IMR-90 (cell line): ENCODE measurements around the gene AHCYL2. TPM values are rescaled to one million over a fixed set of nuclear protein-coding genes. Genes with fewer than 3 reads are reported as not detected.

Source experiments
- ATAC-seq: fragments of 200-7000 bp; cut with Tn5 transposase; 2 replicates; pipeline ENCODE4 v1.9.1; 2020; ENCODE audit warnings: low read depth, mild to moderate bottlenecking, moderate library complexity
- BruUV-seq: library from RNA; stranded (reverse); fragments of 400-500 nt; replicated peaks from 2 replicates; lab custom pipeline; 2021; lab: Mats Ljungman, UMichigan
- CTCF ChIA-PET: fragments of 300-600 bp; formaldehyde crosslinking; extraction: SDS; loops from one replicate; lab custom pipeline; 2021; ENCODE audit warnings: antibody characterized with exemption; lab: Yijun Ruan, JAX
- POLR2A ChIA-PET: fragments of 300-600 bp; sonication (Branson Sonifier 250); formaldehyde crosslinking; loops from one replicate; lab custom pipeline; 2022; ENCODE audit warnings: antibody characterized with exemption; ENCODE audit not compliant: unreplicated experiment; lab: Charles Lee
- DNase-seq: peaks from one replicate; pipeline ENCODE4 v3.0.0; 2013
- H2AFZ ChIP-seq: replicated peaks from 2 replicates; pipeline ENCODE3; 2013; ENCODE audit warnings: low read length, mild to moderate bottlenecking; ENCODE audit not compliant: poor library complexity
- H2AK5ac ChIP-seq: 2 replicates; pipeline ENCODE4 v1.6.1; 2013; ENCODE audit warnings: low read depth, low read length, inconsistent platforms
- H2AK9ac ChIP-seq: replicated peaks from 2 replicates; pipeline ENCODE3; 2013; ENCODE audit warnings: mild to moderate bottlenecking, low read depth, low read length, moderate library complexity; ENCODE audit not compliant: poor library complexity
- H2BK120ac ChIP-seq: 2 replicates; pipeline ENCODE4 v1.6.1; 2013; ENCODE audit warnings: low read depth, low read length, inconsistent platforms
- H2BK15ac ChIP-seq: 3 replicates; pipeline ENCODE4 v1.6.1; 2013; ENCODE audit warnings: low read depth, low read length, inconsistent platforms
- H2BK20ac ChIP-seq: 2 replicates; pipeline ENCODE4 v1.6.1; 2013; ENCODE audit warnings: low read depth, mild to moderate bottlenecking, inconsistent platforms, low read length, moderate library complexity
- H2BK5ac ChIP-seq: 2 replicates; pipeline ENCODE4 v1.6.1; 2013; ENCODE audit warnings: mild to moderate bottlenecking, low read depth, low read length, inconsistent platforms; ENCODE audit not compliant: poor library complexity, severe bottlenecking
- H3K14ac ChIP-seq: replicated peaks from 2 replicates; pipeline ENCODE4 v1.6.1; 2013; ENCODE audit warnings: low read depth, low read length, inconsistent platforms
- H3K18ac ChIP-seq: 2 replicates; pipeline ENCODE4 v1.6.1; 2013; ENCODE audit warnings: low read depth, low read length, control low read depth
- H3K23ac ChIP-seq: 2 replicates; pipeline ENCODE4 v1.6.1; 2013; ENCODE audit warnings: low read depth, low read length, inconsistent platforms
- H3K27ac ChIP-seq: 2 replicates; pipeline ENCODE4 v1.5.1; 2013; ENCODE audit warnings: mild to moderate bottlenecking, control low read depth, low read length; ENCODE audit not compliant: insufficient read depth
- H3K27me3 ChIP-seq: 2 replicates; pipeline ENCODE4 v1.6.1; 2013; ENCODE audit warnings: low read length; ENCODE audit not compliant: control insufficient read depth, insufficient read depth
- H3K36me3 ChIP-seq: 2 replicates; pipeline ENCODE4 v1.6.1; 2013; ENCODE audit warnings: low read length, mixed read lengths; ENCODE audit not compliant: control insufficient read depth, insufficient read depth
- H3K4ac ChIP-seq: 2 replicates; pipeline ENCODE4 v1.6.1; 2013; ENCODE audit warnings: low read depth, low read length, inconsistent platforms
- H3K4me1 ChIP-seq: 2 replicates; pipeline ENCODE4 v1.6.1; 2013; ENCODE audit warnings: low read length, mixed read lengths; ENCODE audit not compliant: control insufficient read depth, insufficient read depth
- H3K4me2 ChIP-seq: 2 replicates; pipeline ENCODE4 v1.6.1; 2013; ENCODE audit warnings: low read depth, mild to moderate bottlenecking, control low read depth, low read length, moderate library complexity
- H3K4me3 ChIP-seq: 2 replicates; pipeline ENCODE4 v1.5.1; 2013; ENCODE audit warnings: low read depth, mild to moderate bottlenecking, control low read depth, low read length, moderate library complexity; ENCODE audit not compliant: insufficient read depth
- H3K56ac ChIP-seq: 2 replicates; pipeline ENCODE4 v1.6.1; 2013; ENCODE audit warnings: low read length, inconsistent platforms; ENCODE audit not compliant: insufficient read depth; ENCODE audit errors: extremely low read depth
- H3K79me1 ChIP-seq, 2 experiments: 2 replicates each; pipeline ENCODE4 v1.6.1; 2013; ENCODE audit warnings: low read length in 2 of 2, inconsistent platforms in 1 of 2, low read depth in 1 of 2
- H3K9ac ChIP-seq: 2 replicates; pipeline ENCODE4 v1.6.1; 2013; ENCODE audit warnings: low read depth, low read length, control low read depth
- H3K9me1 ChIP-seq: 2 replicates; pipeline ENCODE4 v1.6.1; 2013; ENCODE audit warnings: low read length, inconsistent platforms; ENCODE audit not compliant: insufficient read depth
- H3K9me3 ChIP-seq: 2 replicates; pipeline ENCODE4 v1.6.1; 2013; ENCODE audit warnings: low read length; ENCODE audit not compliant: control insufficient read depth, insufficient read depth
- H4K20me1 ChIP-seq: 2 replicates; pipeline ENCODE4 v1.6.1; 2013; ENCODE audit warnings: low read length, inconsistent platforms; ENCODE audit not compliant: insufficient read depth
- H4K5ac ChIP-seq: 2 replicates; pipeline ENCODE4 v1.6.1; 2013; ENCODE audit warnings: mild to moderate bottlenecking, low read depth, low read length, control low read depth
- H4K8ac ChIP-seq, 2 experiments: 2 replicates each; pipeline ENCODE4 v1.6.1; 2013; ENCODE audit warnings: low read depth in 2 of 2, low read length in 2 of 2, control low read depth in 1 of 2, inconsistent platforms in 1 of 2
- H4K91ac ChIP-seq: 2 replicates; pipeline ENCODE4 v1.6.1; 2013; ENCODE audit warnings: low read depth, low read length, inconsistent platforms; ENCODE audit not compliant: insufficient read depth
- CEBPB ChIP-seq: IDR thresholded peaks from 2 replicates; pipeline ENCODE4 v1.6.1; 2012; ENCODE audit warnings: low read depth, low read length, improper control_type of control experiment
- CHD1 ChIP-seq: IDR thresholded peaks from 2 replicates; pipeline ENCODE4 v1.6.1; 2012; ENCODE audit warnings: low read depth, low read length, improper control_type of control experiment
- POLR2A ChIP-seq: IDR thresholded peaks from 2 replicates; pipeline ENCODE4 v1.6.1; 2012; ENCODE audit warnings: mild to moderate bottlenecking, low read depth, low read length
- RFX5 ChIP-seq: IDR thresholded peaks from 2 replicates; pipeline ENCODE4 v1.8.0; 2012; ENCODE audit warnings: low read depth, mild to moderate bottlenecking, low read length, moderate library complexity
- WGBS, 2 experiments: methylation state at CpG; one replicate each; pipeline versions ENCODE4 v1.1.5 to v1.1.7; 2013; ENCODE audit warnings: missing lambda C conversion rate in 2 of 2; ENCODE audit not compliant: insufficient read length in 1 of 2; ENCODE audit errors: extremely low coverage in 2 of 2; 5-methylcytosine and 5-hydroxymethylcytosine counted together
- dilution Hi-C: fragments of 300-500 bp; cut with HindIII; formaldehyde crosslinking; loops from one replicate; pipeline ENCODE4 v1.14.3; 2018; ENCODE audit warnings: low sequenced_read_pairs; ENCODE audit not compliant: unreplicated experiment
- in situ Hi-C: fragments of 300-500 bp; cut with MboI; formaldehyde crosslinking; loops from 3 replicates; pipeline ENCODE4 v1.14.3; 2019; ENCODE audit warnings: low sequenced_read_pairs, inconsistent platforms, mixed read lengths
- intact Hi-C: fragments of 100-400 bp; cut with micrococcal nuclease; formaldehyde crosslinking; loops from 2 replicates; pipeline ENCODE4 v1.10.0; 2022
- polyA plus RNA-seq, 3 experiments: library from polyadenylated mRNA; depleted of rRNA; stranded (reverse); fragments of >200 nt; gene quantifications; 2 replicates each; pipeline ENCODE4 v1.2.3, GENCODE V29; 2012; ENCODE audit warnings: low replicate concordance in 1 of 3
- total RNA-seq: library from RNA; depleted of rRNA; stranded (reverse); fragments of >200 nt; gene quantifications from 2 replicates; pipeline ENCODE4 v1.2.3, GENCODE V29; 2012

The AHCYL2 gene
- total and polyA plus RNA-seq, 2 of the 4 experiments (the other 2 are of a cell fraction) = 5.7 to 7.6 TPM

DNA sequence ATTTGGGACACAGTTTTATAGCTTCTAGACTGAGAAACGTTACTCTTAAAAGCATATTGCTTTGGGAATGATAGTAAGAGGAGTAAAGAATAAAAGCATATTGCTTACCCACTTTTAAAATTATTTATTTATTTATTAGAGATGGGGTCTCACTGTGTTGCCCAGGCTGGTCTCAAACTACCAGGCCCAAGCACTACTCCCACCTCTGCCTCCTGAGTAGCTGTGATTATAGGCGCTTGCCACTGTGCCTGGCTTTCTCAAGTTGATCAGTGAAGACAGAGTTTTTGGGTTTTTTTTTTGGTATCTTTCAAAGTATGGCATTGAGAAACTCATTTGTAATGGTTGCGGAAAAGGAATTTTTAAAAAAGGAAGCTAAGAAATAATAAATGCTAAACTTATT lies 68.0 kb downstream of the AHCYL2 start:
- DNase-seq (no peak), ATAC-seq (no peak)
- Histone ChIP-seq H4K5ac (no peak overlapping the region), H3K56ac (no peak overlapping the region), H3K27ac (no peak overlapping the region), H3K18ac (no peak overlapping the region), H4K20me1 (no peaks in the 10 kb centered on the region), H3K27me3 (no peaks in the 10 kb centered on the region), H2BK15ac (no peak overlapping the region), H3K9me1 (no peaks in the 10 kb centered on the region), H3K36me3 (no peaks in the 10 kb centered on the region), H3K79me1 (no peaks in the 10 kb centered on the region), H3K14ac (no peak overlapping the region), H2AFZ (no peak overlapping the region), H3K9ac (no peak overlapping the region), H3K4ac (no peak overlapping the region), H3K4me1 (no peaks in the 10 kb centered on the region), H2BK5ac (no peak overlapping the region), H4K91ac (no peak overlapping the region), H3K4me2 (no peak overlapping the region), H3K9me3 (no peaks in the 10 kb centered on the region), H2BK120ac (no peak overlapping the region), H3K23ac (no peak overlapping the region), H4K8ac (no peak overlapping the region), H2AK9ac (no peak overlapping the region), H3K4me3 (no peak overlapping the region), H2AK5ac (no peak overlapping the region), H2BK20ac (no peak overlapping the region)
- intact Hi-C loops = loop anchor here (5.0 kb wide), 1 partner anchor 41 kb away; no protein-coding TSS in a partner anchor
- no TSS peak for BruUV-seq
- in situ Hi-C loops = no loop called here
- dilution Hi-C loops = no loop called here
- 100% methylated on average over 1 of the region's 3 CpGs; no CpG with 5 or more reads in 1 of the 2 experiments for WGBS, 2 experiments
- ChIA-PET CTCF (interaction anchor here (0.6 kb wide), 2 partner anchors 22 to 31 kb away, joined by 3 to 8 read pairs; no protein-coding TSS in a partner anchor), POLR2A (no interaction called here)
- no peak for TF ChIP-seq CHD1
- no peak for TF ChIP-seq RFX5
- TF ChIP-seq POLR2A = no peak
- TF ChIP-seq CEBPB = no peak
